Breast epithelium (tissue), 4 donors: ENCODE data around the gene KRTAP11-1. TPM values are rescaled to one million over a fixed set of nuclear protein-coding genes. Genes with fewer than 3 reads are reported as not detected.

Experiments
- DNase-seq, 2 donors: peaks; one replicate each; pipeline ENCODE4 v3.0.0-alpha.2; 2019; ENCODE audit warnings: low spot score in 2 of 2
- H3K27ac ChIP-seq, 2 donors: fragments of 200-600 bp; sonication (generic) in 1 of 2; one replicate each; pipeline ENCODE4 v1.5.1; 2016 to 2019; ENCODE audit warnings: mild to moderate bottlenecking in 1 of 2
- H3K27me3 ChIP-seq, 2 donors: fragments of 200-600 bp; sonication (generic) in 1 of 2; one replicate each; pipeline versions ENCODE4 v1.5.1 to v1.6.0; 2017 to 2019; ENCODE audit warnings: control low read depth in 1 of 2, mild to moderate bottlenecking in 1 of 2
- H3K36me3 ChIP-seq: fragments of 200-600 bp; one replicate; pipeline ENCODE4 v1.5.1; 2019
- H3K4me1 ChIP-seq, 2 donors: fragments of 200-600 bp; sonication (generic); one replicate each; pipeline ENCODE4 v1.5.1; 2016 to 2019; ENCODE audit warnings: control low read depth in 1 of 2
- H3K4me3 ChIP-seq, 3 donors: fragments of 200-600 bp; sonication (generic); 1 replicate in 2 of 3; 2 replicates in 1 of 3; pipeline ENCODE4 v1.5.1; 2016 to 2019; ENCODE audit warnings: mild to moderate bottlenecking in 3 of 3, moderate library complexity in 2 of 3
- H3K9me3 ChIP-seq, 2 donors: fragments of 200-600 bp; sonication (generic) in 1 of 2; one replicate each; pipeline ENCODE4 v1.5.1; 2016 to 2019; ENCODE audit warnings: control low read depth in 1 of 2
- POLR2A ChIP-seq: fragments of 450-650 bp; IDR thresholded peaks from one replicate; pipeline ENCODE4 v1.6.1; 2016; ENCODE audit warnings: antibody characterized with exemption, mild to moderate bottlenecking, moderate library complexity
- POLR2AphosphoS5 ChIP-seq, 3 donors: sonication (generic); formaldehyde crosslinking; IDR thresholded peaks; one replicate each; pipeline ENCODE4 v1.6.1; 2017; ENCODE audit warnings: antibody characterized with exemption in 3 of 3
- intact Hi-C: fragments of 100-400 bp; cut with DNase I; formaldehyde crosslinking; loops from one replicate; pipeline ENCODE4 v1.15.1; 2023; ENCODE audit warnings: low total_unique reads
- total RNA-seq, 3 donors: library from RNA; depleted of rRNA; stranded (reverse); fragments of >200 nt; gene quantifications; one replicate each; pipeline ENCODE4 v1.1.0, GENCODE V29; 2016
- TF ChIP-seq, protein P1 (sequence below), 3 donors: fragments of 450-650 bp; IDR thresholded peaks; one replicate each; pipeline ENCODE4 v1.5.1; 2016 to 2017; ENCODE audit warnings: antibody characterized with exemption in 3 of 3, mild to moderate bottlenecking in 3 of 3, moderate library complexity in 3 of 3

Gene KRTAP11-1, protein sequence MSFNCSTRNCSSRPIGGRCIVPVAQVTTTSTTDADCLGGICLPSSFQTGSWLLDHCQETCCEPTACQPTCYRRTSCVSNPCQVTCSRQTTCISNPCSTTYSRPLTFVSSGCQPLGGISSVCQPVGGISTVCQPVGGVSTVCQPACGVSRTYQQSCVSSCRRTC
- total RNA-seq, result not detected

DNA sequence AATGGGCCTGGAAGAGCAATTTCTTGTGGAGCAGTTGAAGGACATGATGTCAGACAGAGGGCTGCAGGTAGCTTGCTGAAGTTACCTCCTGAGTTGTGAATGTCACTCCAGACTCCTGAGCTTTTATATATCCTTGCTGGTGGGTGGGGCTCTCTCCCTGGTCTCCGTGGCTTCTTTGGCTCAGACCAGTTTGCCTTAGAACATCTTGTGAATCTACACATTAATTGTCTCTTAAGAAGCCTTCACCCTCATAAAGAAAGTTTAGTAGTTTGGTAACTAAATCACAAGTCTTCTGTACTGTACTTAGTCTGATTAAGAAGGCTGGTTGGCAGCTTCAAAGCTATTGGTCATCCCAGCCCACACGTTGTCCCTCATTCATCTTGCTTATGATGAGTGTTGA is at the start of gene KRTAP11-1:
KRTAP11-1 (minus strand) TSS at position 101 of the 400 bp plus-strand sequence; CDS start at position 45, 56 bp downstream.
- Histone ChIP-seq H3K4me1 (no peaks in the 10 kb centered on the region), H3K4me3 (no peak within 1 kb of the TSS), H3K27ac (no peak within 1 kb of the TSS), H3K27me3 (no peaks in the 10 kb centered on the region), H3K36me3 (no peaks in the 10 kb centered on the region), H3K9me3 (no peaks in the 10 kb centered on the region)
- no peak for DNase-seq
- TF ChIP-seq POLR2AphosphoS5 (IDR thresholded peaks at IDR 0.05) (no peak), POLR2A (no peak)
- TF ChIP-seq, protein P1, sequence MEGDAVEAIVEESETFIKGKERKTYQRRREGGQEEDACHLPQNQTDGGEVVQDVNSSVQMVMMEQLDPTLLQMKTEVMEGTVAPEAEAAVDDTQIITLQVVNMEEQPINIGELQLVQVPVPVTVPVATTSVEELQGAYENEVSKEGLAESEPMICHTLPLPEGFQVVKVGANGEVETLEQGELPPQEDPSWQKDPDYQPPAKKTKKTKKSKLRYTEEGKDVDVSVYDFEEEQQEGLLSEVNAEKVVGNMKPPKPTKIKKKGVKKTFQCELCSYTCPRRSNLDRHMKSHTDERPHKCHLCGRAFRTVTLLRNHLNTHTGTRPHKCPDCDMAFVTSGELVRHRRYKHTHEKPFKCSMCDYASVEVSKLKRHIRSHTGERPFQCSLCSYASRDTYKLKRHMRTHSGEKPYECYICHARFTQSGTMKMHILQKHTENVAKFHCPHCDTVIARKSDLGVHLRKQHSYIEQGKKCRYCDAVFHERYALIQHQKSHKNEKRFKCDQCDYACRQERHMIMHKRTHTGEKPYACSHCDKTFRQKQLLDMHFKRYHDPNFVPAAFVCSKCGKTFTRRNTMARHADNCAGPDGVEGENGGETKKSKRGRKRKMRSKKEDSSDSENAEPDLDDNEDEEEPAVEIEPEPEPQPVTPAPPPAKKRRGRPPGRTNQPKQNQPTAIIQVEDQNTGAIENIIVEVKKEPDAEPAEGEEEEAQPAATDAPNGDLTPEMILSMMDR (IDR thresholded peaks at IDR 0.05), result no peak
- intact Hi-C loops, result loop anchor here (5.0 kb wide), 1 partner anchor 134 kb away; the partner anchor contains the start of gene KRTAP21-2

DNA sequence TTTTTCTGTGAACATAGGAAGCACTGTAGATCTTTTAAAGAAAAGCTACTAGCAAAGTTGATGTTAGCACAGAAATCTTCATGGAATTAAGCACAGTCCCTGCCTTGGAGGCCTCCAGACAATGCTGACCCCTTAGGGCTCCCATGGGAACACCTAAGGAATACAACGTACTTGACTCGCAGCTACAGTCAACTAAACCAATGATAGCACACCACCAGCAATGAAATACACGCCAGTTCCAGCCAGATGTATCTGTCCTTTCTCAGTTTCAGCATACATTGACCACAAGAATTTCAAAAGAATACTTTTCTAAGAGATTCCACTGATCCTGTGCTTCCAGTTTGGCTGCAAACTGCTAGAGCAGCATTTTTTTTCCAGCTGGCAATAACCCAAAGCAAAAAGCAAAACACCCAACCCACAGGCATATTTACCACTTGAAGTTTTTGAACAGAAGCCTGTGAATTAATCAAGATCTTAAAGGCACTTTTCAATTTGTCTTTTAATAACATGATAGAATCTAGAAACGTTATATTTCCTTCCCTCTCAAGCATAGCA is 42.8 kb upstream of the KRTAP11-1 start:
- Histone ChIP-seq H3K4me1 (no peaks in the 10 kb centered on the region), H3K36me3 (no peaks in the 10 kb centered on the region), H3K9me3 (peaks cover 7 to 30% of the 10 kb centered on the region in 2 donors), H3K27ac (no peak overlapping the region), H3K27me3 (no peaks in the 10 kb centered on the region), H3K4me3 (no peak overlapping the region)
- no peak for DNase-seq
- intact Hi-C loops, result no loop called here
- TF ChIP-seq, protein P1 (IDR thresholded peaks at IDR 0.05), result no peak
- TF ChIP-seq POLR2AphosphoS5 (IDR thresholded peaks at IDR 0.05) (no peak), POLR2A (no peak)

DNA sequence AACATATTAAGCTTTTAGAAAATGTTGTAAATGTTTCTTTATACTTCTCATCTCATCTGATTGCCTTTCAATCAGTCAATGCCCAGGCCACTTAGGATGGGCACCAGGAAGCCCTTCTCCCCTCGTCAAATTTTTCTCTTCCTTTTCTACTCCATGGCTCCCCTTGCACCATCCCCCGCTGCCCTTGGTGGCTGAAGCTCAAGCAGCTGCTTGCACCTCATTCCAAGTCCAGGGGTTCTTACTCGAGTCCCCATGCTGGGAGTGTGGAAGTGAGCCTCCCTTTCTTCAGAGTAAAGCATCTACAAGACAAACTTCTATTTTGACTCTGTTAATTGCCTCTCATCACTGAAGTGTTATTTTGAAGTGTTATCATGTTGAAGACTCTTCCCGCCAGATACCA is 39.7 kb upstream of the KRTAP11-1 start:
- no peak for DNase-seq
- Histone ChIP-seq H3K4me1 (no peaks in the 10 kb centered on the region), H3K4me3 (no peak overlapping the region), H3K27ac (no peak overlapping the region), H3K9me3 (peaks cover 5 to 10% of the 10 kb centered on the region in 2 donors), H3K36me3 (no peaks in the 10 kb centered on the region), H3K27me3 (no peaks in the 10 kb centered on the region)
- intact Hi-C loops, result no loop called here
- TF ChIP-seq POLR2AphosphoS5 (IDR thresholded peaks at IDR 0.05), result no peak
- TF ChIP-seq, protein P1 (IDR thresholded peaks at IDR 0.05), result no peak
- TF ChIP-seq POLR2A, result no peak

DNA sequence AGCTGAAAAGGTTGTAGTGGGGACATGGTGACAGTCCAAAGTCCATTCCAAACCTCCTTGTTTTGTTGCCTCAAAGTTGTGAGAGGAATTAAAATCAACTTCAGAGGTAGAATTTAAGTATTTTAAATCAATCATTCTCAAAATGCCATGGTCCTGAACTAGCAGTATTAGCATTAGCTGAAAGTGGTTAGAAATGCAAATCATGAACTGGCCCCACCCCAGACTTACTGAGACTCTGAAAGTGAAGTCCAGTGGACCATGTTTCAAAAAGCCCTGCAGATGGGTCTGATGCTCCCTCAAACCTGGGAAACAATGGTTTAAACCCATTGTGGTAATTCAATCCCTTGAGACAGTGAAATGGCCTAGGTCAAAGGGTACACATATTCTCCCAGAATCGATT is 36.2 kb upstream of the KRTAP11-1 start:
- Histone ChIP-seq H3K27ac (no peak overlapping the region), H3K27me3 (no peaks in the 10 kb centered on the region), H3K36me3 (no peaks in the 10 kb centered on the region), H3K4me3 (no peak overlapping the region), H3K9me3 (no peaks in the 10 kb centered on the region), H3K4me1 (no peaks in the 10 kb centered on the region)
- no peak for TF ChIP-seq POLR2A
- TF ChIP-seq POLR2AphosphoS5 (IDR thresholded peaks at IDR 0.05), result no peak
- TF ChIP-seq, protein P1 (IDR thresholded peaks at IDR 0.05), result no peak
- intact Hi-C loops, result no loop called here
- no peak for DNase-seq

DNA sequence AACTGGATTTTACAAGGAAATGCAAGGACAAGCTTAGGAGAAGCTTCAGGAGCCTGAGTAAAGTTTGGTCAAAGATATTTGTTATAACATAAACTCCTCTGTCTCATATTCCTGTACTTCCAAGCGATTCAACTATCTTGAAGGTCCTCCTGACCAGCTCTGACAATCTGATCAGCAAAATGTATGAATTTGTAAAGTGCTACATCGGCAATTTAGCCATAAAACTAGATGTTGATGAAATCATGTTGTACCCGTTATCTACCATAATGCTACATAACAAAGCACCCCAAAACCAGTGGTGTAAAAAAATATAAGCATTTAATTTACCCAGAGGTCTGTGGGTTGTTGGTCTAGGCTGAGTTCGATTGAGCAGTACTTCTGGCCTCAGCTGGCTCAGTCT is 19.5 kb upstream of the KRTAP11-1 start:
- TF ChIP-seq POLR2AphosphoS5 (IDR thresholded peaks at IDR 0.05), result no peak
- no peak for TF ChIP-seq POLR2A
- TF ChIP-seq, protein P1 (IDR thresholded peaks at IDR 0.05), result no peak
- DNase-seq, result no peak
- H3K4me3 ChIP-seq, result no peak overlapping the region
- intact Hi-C loops, result no loop called here
- H3K9me3 ChIP-seq, result no peaks in the 10 kb centered on the region
- no peaks in the 10 kb centered on the region for H3K27me3 ChIP-seq
- H3K27ac ChIP-seq, result no peak overlapping the region
- H3K4me1 ChIP-seq, result no peaks in the 10 kb centered on the region
- H3K36me3 ChIP-seq, result no peaks in the 10 kb centered on the region
